GM18861 (cell line): ENCODE results near the gene MIB2.
"Not testable (repeated sequence)": the region's sequence is repeated elsewhere in the genome, so short reads cannot be mapped to it uniquely, and the experiment has no call there.

Source experiments
- ATAC-seq: cut with Tn5 transposase; IDR thresholded peaks from one replicate; pipeline ENCODE4 v1.9.1; 2021; ENCODE audit not compliant: unreplicated experiment

MIB2 gene

DNA sequence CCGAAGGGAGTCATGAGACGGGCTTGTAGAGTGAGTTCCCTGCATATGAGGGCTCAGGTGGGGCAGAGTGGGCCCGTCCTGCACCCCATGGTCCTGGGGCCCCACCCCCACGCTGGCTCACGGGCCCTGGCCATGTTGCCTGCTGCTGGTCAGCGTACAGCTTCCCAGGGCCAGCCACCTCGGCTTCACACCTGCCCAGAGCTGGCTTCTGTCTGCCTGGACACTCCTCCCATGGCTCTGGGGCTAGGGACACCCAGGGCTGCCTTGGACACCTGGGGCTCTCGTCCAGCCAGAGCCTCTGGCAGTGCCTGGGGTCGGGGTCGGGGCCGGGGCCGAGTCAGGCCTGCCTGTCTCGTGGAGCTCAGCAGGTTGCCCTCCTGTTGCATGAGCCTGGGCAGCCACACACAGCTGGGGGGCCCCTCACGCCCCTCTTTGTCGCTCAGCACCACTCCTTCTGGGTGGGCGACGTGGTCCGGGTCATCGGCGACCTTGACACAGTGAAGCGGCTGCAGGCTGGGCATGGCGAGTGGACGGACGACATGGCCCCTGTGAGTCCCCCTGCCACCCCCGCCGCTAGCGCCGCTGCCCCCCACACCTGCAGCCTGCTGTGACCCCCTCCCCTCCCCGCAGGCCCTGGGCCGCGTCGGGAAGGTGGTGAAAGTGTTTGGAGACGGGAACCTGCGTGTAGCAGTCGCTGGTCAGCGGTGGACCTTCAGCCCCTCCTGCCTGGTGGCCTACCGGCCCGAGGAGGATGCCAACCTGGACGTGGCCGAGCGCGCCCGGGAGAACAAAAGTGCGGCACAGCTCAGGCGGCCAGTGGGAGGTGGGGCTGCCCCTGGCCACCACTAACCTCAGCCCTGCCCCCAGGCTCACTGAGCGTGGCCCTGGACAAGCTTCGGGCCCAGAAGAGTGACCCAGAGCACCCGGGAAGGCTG lies 11.2 kb downstream of the MIB2 start:
- ATAC-seq, result no peak

- ATAC-seq, result no peak
These were observed 12.0 kb downstream of the MIB2 start for GRCh38 chr1:1627261-1627828.

- ATAC-seq, result no peak
These were observed 12.8 kb downstream of the MIB2 start for GRCh38 chr1:1627829-1628753.

DNA sequence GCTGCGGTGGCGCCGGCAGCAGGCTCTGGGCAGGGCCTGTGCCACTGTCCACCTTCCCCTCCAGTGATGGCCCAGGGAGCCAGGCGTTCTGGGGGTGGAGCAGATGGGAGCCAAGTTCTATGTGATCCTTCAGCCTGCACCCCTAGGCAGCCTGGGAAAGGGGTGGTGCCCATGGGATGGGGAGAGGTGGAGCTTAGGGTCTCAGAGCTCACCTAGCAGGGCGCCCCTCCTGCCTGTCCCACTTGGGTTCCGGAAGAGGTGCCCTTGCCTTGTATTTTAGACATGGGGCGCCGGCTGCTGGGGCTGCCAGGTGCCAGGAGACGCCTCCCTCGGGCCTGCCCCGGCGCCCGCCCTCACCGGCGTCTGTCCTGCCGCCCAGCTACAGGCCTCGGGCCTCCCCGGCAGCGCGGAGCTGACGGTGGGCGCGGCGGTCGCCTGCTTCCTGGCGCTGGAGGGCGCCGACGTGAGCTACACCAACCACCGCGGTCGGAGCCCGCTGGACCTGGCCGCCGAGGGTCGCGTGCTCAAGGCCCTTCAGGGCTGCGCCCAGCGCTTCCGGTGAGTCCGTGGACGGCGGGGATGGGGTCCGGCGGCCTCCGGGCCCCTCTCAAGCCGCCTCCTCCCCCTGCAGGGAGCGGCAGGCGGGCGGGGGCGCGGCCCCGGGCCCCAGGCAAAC lies 13.6 kb downstream of the MIB2 start:
- no peak for ATAC-seq

- ATAC-seq, result no peak
These were observed 14.3 kb downstream of the MIB2 start for GRCh38 chr1:1629430-1630190.

GRCh38 chr1:1630191-1630964 lies 15.1 kb downstream of the MIB2 start:
- ATAC-seq, result no peak

DNA sequence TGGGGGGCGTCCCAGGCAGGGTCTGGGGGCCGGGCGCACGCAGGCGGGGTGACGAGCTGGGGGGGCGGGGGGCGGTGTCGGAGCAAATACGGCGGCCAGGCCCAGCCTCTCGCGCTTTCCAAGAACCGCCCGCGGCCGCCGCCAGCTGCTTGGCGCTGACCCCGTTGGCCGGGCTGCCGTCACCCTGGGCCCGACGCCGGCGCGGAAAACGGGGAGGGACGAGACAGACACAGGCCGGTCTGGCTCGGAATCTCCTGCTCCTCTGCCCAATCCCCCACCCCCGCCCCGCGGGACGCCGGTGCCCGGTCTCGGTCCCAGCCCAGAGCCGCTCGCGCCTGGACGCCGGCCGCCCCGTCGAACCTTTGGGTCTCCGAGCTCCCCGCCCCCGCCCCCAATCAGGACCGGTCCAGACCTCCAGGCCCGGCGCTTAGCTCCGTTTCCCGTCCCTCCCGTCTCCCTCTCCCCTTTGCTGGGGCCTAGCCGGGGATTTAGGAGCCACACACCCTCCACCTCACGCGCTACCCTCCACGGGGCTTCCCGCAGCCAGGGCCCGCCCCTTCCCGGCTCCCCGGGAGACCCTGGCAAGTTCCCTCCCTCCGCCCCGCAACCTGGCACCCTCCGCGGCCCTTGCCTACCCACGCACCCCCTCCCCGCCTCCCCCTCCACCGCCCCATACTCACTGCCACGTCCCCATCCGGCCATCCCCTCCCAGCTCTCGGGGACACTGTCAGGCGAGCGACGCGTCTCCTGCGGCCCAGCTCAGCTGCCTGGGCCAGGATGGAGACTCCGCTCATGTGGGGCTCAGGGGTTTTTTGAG lies 15.9 kb downstream of the MIB2 start:
- ATAC-seq, result no peak

GRCh38 chr1:1631782-1632420 lies 16.6 kb downstream of the MIB2 start, which contains the start of gene MMP23B:
TSS of gene MMP23B (plus strand) at chr1:1632173. CDS start at chr1:1632219, 46 bp downstream.
- ATAC-seq, result no peak

DNA sequence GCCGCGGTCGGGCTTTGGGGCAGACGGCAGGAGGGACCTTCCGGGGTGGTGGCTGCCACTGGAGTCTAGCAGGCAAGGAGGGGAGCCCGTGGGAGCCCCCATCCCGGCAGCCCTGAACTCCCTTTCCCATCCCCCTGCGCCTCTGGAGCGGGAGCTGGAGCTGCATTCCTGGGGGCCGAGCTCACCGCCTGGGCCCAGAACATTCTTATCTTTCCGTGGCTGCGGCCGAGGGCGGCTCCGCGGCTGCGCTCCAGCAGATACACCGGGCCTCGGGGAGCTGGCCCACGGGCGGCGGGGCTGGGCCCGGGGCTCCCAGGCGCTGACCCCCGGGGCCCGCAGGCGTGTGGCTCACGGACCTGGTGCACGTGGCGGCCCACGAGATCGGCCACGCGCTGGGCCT lies 18.1 kb downstream of the MIB2 start:
- not testable (repeated sequence) for ATAC-seq

DNA sequence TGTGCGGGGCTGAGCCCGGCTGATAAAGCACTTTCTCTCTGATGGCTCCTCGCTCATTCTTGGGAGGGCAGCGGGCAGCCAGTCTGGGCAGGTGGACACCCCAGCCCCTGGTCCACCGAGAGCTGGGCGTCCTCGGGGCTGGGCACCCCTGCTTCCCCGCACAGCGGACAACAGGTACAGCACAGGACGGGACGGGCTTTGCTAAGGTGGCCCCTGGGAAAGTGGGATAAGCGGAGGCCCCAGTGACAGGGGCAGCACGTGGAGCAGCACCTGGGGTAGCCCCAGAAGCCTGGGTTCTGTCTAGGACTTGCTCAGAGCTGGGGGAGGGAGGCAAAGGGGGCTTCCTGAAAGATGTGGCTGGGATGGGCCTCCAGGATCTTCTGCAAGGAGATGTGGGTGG lies 19.3 kb downstream of the MIB2 start:
- not testable (repeated sequence) for ATAC-seq

DNA sequence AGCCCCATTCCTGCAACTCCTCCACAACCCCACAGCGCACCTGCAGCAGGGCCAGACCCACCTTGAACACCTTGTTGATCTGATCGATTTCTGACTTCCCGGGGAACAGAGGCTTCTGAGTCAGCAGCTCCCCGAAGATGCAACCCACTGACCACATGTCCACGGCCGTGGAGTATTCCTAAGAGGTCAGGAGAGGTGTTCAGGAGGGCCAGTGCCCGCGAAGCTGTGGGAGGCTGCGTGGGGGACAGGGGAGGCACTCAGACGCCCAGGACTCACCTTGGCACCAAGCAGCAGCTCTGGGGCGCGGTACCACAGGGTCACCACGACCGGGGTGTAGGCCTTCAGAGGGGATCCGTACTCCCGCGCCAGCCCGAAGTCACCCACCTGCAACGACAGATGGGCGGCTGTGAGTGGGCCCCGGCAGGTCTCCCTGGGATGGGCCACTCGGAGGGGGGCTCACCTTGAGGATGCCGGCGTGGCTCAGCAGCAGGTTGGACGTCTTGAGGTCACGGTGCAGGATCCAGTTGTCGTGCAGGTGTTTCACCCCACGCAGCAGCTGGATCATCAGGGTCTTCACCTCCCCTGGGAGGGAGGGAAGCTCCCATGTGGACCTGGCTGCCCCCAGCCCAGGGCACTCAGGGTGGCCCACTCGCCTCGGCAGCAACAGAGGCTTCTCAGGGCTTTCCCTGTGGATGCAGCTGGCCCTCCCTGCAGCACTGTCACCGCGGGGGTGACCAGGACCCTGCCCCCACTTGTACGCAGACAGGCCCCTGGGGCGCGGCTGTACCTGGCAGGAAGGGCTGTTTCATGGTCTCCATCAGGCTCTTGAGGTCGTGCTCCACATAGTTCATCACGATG lies 21.6 kb downstream of the MIB2 start:
- ATAC-seq, result not testable (repeated sequence)

DNA sequence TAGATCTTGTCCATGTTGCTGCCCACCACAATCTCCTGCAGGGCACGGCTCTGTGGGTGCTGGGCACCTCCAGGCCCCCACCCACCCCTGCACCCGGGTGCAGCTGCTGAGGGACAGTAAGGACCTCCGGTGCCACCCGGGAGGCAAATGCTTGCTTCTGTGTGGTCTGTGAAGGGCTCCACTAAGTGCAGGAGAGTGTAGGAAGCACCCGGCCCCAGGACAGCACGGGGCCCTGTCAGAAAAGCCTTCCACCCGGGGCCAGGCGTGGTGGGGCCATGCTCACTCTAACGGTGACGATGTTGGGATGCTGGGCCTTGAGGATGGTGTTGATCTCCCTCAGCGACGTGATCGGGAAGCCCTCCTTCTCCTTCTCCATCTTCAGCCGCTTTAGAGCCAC lies 22.2 kb downstream of the MIB2 start:
- ATAC-seq, result not testable (repeated sequence)

- not testable (repeated sequence) for ATAC-seq
These were observed 23.2 kb downstream of the MIB2 start for GRCh38 chr1:1638528-1638927.

- not testable (repeated sequence) for ATAC-seq
These were observed 24.1 kb downstream of the MIB2 start for GRCh38 chr1:1639368-1639767.

DNA sequence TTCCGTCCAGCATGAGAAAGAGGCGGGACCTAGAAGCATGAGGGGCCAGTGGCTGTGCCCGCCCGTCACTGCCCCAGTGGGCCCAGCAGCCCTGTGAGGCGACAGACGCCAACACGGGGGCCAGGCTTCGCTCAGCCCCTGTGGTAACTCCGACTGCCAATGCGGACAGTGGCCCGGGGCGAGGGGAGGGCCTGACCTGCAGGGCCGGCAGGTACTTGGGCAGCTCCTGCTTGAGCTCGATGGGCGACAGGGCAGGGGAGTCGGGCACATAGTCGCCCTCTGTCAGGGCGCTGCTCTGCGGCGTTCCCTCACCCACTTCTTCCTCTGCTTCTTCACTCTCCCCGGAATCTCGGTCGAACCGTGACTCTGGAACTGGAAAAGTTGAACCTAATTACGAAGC lies 24.8 kb downstream of the MIB2 start:
- ATAC-seq, result not testable (repeated sequence)

- not testable (repeated sequence) for ATAC-seq
These were observed 25.6 kb downstream of the MIB2 start for GRCh38 chr1:1640711-1641461.
